Activated CD4-positive, alpha-beta T cell treated with anti-CD3 and anti-CD28 coated beads, Interleukin-2, amount 50 U/mL, for 48 hours (primary cell): ENCODE results near the gene MRPL27.
A peak's percentile ranks its signal among the peaks of the same experiment; 100 is the strongest.

Source experiments
- DNase-seq, 2 experiments: peaks; one replicate each; pipeline ENCODE4 v3.0.0-alpha.2; 2020

The MRPL27 gene

GRCh38 chr17:50382931-50383330 lies 9.9 kb upstream of the MRPL27 start:
- DNase-seq: no peak

GRCh38 chr17:50381920-50382319 lies 8.9 kb upstream of the MRPL27 start:
- DNase-seq: no peak

- no peak for DNase-seq
These were observed 8.4 kb upstream of the MRPL27 start for GRCh38 chr17:50381260-50381815.

- DNase-seq: no peak
These were observed 7.6 kb upstream of the MRPL27 start for GRCh38 chr17:50380369-50381259.

GRCh38 chr17:50379351-50380132 lies 6.6 kb upstream of the MRPL27 start:
- no peak for DNase-seq

GRCh38 chr17:50375858-50376538 lies 3.0 kb upstream of the MRPL27 start:
- no peak for DNase-seq

GRCh38 chr17:50373705-50374104 lies 721 bp upstream of the MRPL27 start:
- DNase-seq: no peak

GRCh38 chr17:50372222-50372757 lies 694 bp downstream of the MRPL27 start:
- DNase-seq: no peak

- no peak for DNase-seq
These were observed 1.5 kb downstream of the MRPL27 start for GRCh38 chr17:50371526-50371925.

- no peak for DNase-seq
These were observed 2.9 kb downstream of the MRPL27 start for GRCh38 chr17:50370052-50370451.

- DNase-seq: no peak
These were observed 5.6 kb downstream of the MRPL27 start for GRCh38 chr17:50367401-50367800.

GRCh38 chr17:50365649-50366393 lies 7.2 kb downstream of the MRPL27 start:
- no peak for DNase-seq

GRCh38 chr17:50365165-50365564 lies 7.8 kb downstream of the MRPL27 start:
- DNase-seq: no peak

- no peak for DNase-seq
These were observed 8.3 kb downstream of the MRPL27 start for GRCh38 chr17:50364715-50365114.

- DNase-seq: no peak
These were observed 8.9 kb downstream of the MRPL27 start for GRCh38 chr17:50364061-50364458.

GRCh38 chr17:50363217-50364060 lies 9.5 kb downstream of the MRPL27 start:
- no peak for DNase-seq

GRCh38 chr17:50362661-50363060 lies 10.3 kb downstream of the MRPL27 start:
- DNase-seq: no peak

GRCh38 chr17:50361561-50362480 lies 11.2 kb downstream of the MRPL27 start:
- DNase-seq: peak; percentile 53 to 65

GRCh38 chr17:50360486-50361115 lies 12.4 kb downstream of the MRPL27 start:
- DNase-seq: no peak
